ENCODE data around the gene RGS6.

Gene RGS6

GRCh38 chr14:72433511-72433910, 501.3 kb downstream of the RGS6 start:
- no peak for TF ChIP-seq GATA2 (IDR thresholded peaks at IDR 0.05; ENCODE audit: low read depth, low read length)
- no peak for TF ChIP-seq GATA3 (IDR thresholded peaks at IDR 0.05; ENCODE audit: low read depth, low read length)

DNA sequence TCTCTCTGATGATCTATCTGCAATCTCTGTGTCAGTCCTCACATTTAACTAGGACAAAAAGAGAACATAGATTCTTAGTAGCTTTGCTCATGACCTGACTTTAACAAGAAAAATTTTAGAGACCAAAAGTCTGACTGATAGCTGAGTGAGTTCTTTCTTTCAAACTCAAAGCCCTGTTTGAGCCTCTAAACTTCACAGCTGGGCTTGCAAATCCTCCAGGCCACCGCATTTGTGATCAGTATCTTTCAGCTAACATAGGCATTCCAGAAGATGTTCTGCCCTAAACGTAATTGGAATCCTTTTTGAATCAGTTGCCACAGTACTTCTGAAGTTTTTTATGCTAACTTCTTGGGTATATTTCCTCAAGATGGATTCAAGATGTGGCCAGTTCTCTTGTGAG, 502.6 kb downstream of the RGS6 start:
- TF ChIP-seq GATA2 (IDR thresholded peaks at IDR 0.05; ENCODE audit: low read depth, low read length) (no peak), GATA3 (IDR thresholded peaks at IDR 0.05; ENCODE audit: low read depth, low read length) (no peak)

DNA sequence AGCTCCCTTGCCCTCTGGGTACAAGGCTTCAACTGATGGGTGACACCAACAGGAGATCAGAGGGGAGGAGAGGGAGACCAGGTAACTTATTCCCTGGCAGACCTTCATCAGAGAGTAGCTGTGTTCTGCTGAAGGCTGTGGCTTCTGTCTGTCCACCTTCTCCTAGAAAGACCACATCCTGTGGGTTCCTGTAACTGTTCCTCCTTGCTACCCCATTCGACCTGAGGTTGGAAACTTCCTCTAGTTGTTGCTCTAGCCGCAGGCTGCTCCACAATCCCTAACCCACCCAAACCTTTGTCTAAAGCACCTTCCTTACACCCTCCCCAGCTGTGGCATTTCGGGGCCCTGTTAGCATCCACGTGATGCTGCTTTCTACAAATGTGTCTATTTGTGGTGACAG, 507.5 kb downstream of the RGS6 start:
- TF ChIP-seq GATA3 (IDR thresholded peaks at IDR 0.05; ENCODE audit: low read depth, low read length) (no peak), GATA2 (IDR thresholded peaks at IDR 0.05; ENCODE audit: low read depth, low read length) (no peak)

DNA sequence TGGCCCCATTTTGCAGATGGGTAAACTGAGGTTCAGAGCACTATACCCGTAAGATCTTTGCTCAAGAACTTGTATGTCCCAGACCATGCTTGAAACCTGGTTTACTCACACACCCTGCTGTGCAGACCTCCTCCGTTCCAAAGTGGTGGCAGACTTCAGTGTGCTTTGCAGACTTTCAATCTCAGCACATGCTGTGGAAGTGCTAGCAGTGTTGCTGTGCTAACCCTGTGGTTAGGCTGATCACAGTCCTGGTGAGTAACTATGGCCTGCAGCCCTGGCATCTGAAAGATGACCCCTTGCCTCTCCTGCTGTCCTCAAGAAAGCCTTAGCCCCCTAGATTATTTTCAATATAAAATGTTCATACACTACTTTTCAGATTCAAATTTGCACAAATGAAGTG, 511.0 kb downstream of the RGS6 start:
- TF ChIP-seq GATA3 (IDR thresholded peaks at IDR 0.05; ENCODE audit: low read depth, low read length) (no peak), GATA2 (IDR thresholded peaks at IDR 0.05; ENCODE audit: low read depth, low read length) (no peak)

DNA sequence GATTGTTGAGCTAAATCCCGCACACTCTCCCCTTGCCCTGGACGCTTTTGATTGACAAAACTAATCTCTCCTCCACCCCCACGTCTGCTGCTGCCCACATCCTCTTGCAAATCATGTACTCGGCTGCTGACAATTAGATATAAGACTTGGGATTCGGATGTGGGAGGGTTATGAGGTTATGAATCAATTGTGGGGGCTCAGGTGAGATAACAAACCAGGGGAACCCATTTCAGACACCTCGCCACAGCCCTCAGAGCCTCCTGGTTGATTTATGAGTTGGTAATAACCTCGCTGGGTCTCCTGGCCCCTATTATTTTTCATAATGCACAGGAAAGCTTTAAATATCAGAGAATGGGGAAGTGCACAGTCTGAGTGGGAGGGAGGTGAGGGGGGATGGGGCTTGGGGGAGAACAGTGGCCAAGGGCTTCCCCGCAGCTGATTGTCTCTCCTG, 511.8 kb downstream of the RGS6 start:
- TF ChIP-seq GATA3 (IDR thresholded peaks at IDR 0.05; ENCODE audit: low read depth, low read length) (no peak), GATA2 (IDR thresholded peaks at IDR 0.05; ENCODE audit: low read depth, low read length) (no peak)

DNA sequence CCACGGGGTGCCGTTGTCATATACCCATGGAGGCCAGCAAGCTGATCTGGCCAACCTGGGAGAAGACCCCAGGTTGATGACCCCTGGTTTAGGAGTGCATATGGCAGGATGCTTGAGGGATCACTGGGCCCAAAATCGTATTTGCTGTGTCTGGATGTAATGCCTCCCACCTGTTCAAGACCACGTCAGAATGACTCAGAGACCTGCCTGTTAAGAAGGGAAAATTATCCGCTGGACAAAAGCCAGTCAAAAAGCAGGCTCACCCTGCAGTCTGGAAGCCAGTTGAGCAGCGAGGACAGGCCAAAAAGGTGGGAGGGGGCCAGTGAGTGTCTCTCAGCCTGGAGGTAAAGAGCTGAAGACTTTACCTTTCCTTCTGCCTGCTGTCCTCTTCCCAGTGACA, 512.5 kb downstream of the RGS6 start:
- TF ChIP-seq GATA3 (IDR thresholded peaks at IDR 0.05; ENCODE audit: low read depth, low read length) (no peak), GATA2 (IDR thresholded peaks at IDR 0.05; ENCODE audit: low read depth, low read length) (no peak)

DNA sequence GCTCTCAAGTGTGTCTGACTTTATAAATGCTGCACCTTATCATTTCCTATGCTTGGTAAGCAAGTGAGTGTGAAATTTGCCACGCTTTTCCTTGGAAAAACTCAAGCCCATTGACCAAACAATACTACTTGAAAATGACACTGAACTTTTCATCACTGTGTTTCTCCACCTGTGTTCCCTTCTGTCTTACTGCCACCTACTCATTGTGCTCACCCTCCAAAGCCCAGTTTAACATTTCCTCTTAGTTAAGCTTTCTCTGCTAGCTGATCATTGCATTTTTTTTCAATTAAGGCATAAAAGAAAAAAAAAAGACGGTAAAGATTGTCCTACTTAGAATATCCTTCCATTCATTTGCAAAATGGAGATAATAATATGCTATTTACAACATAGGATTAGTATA, 516.0 kb downstream of the RGS6 start:
- TF ChIP-seq GATA2 (IDR thresholded peaks at IDR 0.05; ENCODE audit: low read depth, low read length): no peak
- TF ChIP-seq GATA3 (IDR thresholded peaks at IDR 0.05; ENCODE audit: low read depth, low read length): no peak

- TF ChIP-seq GATA3 (IDR thresholded peaks at IDR 0.05; ENCODE audit: low read depth, low read length): no peak
- no peak for TF ChIP-seq GATA2 (IDR thresholded peaks at IDR 0.05; ENCODE audit: low read depth, low read length)
These were observed 518.3 kb downstream of the RGS6 start for GRCh38 chr14:72450473-72451044.

DNA sequence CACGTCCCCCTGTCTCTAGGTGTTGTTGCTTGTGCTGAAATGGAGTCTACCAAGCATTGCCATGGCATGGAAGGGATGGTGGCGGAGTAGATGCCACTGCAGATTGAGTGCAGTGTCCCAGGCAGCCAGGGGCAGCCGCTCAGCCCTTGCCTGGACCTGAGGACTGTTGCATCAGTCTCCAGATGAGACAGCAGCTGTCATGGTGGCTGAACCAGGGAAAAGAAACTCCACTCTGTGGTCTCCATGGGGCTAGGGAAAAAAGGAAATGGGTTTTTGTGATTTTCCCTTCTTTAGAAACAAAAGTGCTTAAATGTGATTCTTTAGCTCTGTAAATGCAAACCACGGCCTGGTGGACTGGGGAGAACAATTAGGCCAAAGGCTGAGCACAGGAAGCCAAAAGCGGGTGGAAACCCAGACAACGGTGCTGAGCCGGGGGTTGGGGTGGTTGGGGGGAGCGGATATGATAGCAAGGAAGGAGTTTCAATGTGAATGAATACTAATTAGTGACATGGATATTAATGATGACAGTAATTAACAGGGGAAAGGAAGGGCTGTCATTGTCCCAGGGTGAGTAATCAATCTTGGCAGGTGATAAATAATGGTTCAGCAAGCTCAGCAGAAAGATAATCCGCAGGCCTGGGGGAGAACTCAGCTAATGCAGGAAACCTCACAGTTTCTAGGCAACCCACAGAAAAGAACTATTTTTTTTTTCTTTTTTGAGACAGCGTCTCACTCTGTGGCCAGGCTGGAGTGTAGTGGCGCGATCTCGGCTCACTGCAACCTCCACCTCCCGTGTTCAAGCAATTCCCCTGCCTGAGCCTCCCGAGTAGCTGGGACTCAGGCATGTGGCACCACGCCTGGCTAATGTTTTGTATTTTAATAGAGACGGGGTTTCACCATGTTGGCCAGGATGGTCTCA, 519.1 kb downstream of the RGS6 start:
- TF ChIP-seq GATA2 (IDR thresholded peaks at IDR 0.05; ENCODE audit: low read depth, low read length): no peak
- no peak for TF ChIP-seq GATA3 (IDR thresholded peaks at IDR 0.05; ENCODE audit: low read depth, low read length)

DNA sequence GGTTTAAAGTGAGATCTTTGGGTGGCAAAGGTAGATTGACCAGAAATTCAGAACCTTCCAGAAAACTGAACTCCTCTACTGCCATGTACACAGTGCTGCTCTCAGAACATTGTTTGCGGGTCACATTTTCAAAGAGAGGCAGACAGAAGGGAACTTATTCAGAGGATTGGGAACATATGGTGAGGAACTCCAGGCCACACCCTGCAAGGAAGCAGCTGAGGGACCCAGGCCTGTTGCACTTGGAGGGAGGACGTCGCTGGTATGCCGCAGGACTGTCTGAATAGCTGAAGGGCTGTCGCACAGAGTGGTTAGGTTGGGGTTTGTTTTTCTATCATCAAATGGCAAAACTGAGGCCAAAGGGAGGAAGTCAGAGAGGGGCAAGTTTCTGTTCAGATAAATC, 520.5 kb downstream of the RGS6 start:
- TF ChIP-seq GATA3 (IDR thresholded peaks at IDR 0.05; ENCODE audit: low read depth, low read length): no peak
- TF ChIP-seq GATA2 (IDR thresholded peaks at IDR 0.05; ENCODE audit: low read depth, low read length): no peak

GRCh38 chr14:72454388-72455160, 522.3 kb downstream of the RGS6 start:
- TF ChIP-seq GATA2 (IDR thresholded peaks at IDR 0.05; ENCODE audit: low read depth, low read length) (no peak), GATA3 (IDR thresholded peaks at IDR 0.05; ENCODE audit: low read depth, low read length) (no peak)

- TF ChIP-seq GATA2 (IDR thresholded peaks at IDR 0.05; ENCODE audit: low read depth, low read length) (no peak), GATA3 (IDR thresholded peaks at IDR 0.05; ENCODE audit: low read depth, low read length) (no peak)
These were observed 525.4 kb downstream of the RGS6 start for GRCh38 chr14:72457641-72458040.

- TF ChIP-seq GATA3 (IDR thresholded peaks at IDR 0.05; ENCODE audit: low read depth, low read length): no peak
These were observed 529.8 kb downstream of the RGS6 start for GRCh38 chr14:72462056-72462455.

DNA sequence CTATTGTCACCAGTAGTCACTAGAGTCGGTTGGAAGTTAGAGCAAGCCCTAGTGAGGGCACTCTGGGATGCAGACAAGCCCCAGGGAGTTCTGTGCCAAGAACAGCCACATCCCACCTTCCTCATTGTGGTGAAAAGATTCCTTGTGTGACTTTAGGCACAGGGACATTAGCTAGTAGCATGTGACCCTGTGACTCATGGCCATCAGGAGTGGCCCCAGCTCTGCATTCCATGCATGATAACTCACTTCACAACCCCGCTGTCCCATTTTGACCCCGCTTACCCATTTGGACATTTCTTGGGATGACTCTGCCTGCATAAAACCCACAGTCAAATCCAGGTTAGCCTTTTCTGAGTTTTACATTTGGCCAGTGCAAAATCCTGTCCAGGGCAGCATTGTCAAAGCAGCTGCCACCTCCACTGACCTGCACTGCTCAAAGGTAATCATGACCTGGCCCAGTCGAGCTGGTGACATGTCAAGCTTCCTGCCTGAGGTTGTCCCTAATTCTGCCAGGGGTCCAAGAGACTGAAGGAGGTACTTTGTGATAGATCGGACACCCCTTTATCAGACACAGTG, 531.1 kb downstream of the RGS6 start:
- TF ChIP-seq GATA2 (IDR thresholded peaks at IDR 0.05; ENCODE audit: low read depth, low read length) (no peak), GATA3 (IDR thresholded peaks at IDR 0.05; ENCODE audit: low read depth, low read length) (no peak)
